ENCODE results near the gene IL34. TPM values are rescaled to one million over a fixed set of nuclear protein-coding genes. Genes with fewer than 3 reads are reported as not detected.

Gene IL34
- total RNA-seq, 6 experiments from 2014 or later: 0.09 TPM; not detected in 4

DNA sequence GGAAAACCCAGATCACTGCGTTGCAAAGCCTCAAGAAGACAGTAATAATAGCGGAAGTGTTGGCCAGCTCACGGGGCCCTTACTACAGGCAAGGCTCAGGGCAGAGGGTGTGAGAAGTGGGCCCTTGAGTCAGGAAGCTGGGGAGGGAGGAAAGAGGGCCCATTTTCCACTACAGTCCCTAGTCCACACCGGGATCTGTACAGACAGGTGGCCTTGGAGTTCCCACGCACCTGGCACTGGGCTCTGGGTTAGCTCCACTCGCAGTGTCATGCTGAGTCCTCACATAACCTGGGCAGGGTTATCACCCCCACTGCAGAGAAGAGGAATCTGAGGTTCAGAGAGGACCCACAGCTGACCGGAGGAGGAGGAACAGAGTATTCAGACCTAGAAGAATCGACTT is 56.3 kb downstream of the IL34 start:
- Mint-ChIP-seq H3K27me3 (ENCODE audit: insufficient read depth) (peaks cover 5% of the 10 kb centered on the region), H3K36me3 (ENCODE audit: low read depth) (peaks cover 8% of the 10 kb centered on the region; the same call in 1 of the 2 replicates), H3K4me3 (peak overlapping the region; percentile 55), H3K9me3 (no peaks in the 10 kb centered on the region), H3K4me1 (ENCODE audit: low read depth) (peaks cover 68% of the 10 kb centered on the region), H3K27ac (peak overlapping the region; percentile 100)
- TF ChIP-seq, protein P1, sequence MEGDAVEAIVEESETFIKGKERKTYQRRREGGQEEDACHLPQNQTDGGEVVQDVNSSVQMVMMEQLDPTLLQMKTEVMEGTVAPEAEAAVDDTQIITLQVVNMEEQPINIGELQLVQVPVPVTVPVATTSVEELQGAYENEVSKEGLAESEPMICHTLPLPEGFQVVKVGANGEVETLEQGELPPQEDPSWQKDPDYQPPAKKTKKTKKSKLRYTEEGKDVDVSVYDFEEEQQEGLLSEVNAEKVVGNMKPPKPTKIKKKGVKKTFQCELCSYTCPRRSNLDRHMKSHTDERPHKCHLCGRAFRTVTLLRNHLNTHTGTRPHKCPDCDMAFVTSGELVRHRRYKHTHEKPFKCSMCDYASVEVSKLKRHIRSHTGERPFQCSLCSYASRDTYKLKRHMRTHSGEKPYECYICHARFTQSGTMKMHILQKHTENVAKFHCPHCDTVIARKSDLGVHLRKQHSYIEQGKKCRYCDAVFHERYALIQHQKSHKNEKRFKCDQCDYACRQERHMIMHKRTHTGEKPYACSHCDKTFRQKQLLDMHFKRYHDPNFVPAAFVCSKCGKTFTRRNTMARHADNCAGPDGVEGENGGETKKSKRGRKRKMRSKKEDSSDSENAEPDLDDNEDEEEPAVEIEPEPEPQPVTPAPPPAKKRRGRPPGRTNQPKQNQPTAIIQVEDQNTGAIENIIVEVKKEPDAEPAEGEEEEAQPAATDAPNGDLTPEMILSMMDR (IDR thresholded peaks at IDR 0.05): no peak
- no peak for DNase-seq

DNA sequence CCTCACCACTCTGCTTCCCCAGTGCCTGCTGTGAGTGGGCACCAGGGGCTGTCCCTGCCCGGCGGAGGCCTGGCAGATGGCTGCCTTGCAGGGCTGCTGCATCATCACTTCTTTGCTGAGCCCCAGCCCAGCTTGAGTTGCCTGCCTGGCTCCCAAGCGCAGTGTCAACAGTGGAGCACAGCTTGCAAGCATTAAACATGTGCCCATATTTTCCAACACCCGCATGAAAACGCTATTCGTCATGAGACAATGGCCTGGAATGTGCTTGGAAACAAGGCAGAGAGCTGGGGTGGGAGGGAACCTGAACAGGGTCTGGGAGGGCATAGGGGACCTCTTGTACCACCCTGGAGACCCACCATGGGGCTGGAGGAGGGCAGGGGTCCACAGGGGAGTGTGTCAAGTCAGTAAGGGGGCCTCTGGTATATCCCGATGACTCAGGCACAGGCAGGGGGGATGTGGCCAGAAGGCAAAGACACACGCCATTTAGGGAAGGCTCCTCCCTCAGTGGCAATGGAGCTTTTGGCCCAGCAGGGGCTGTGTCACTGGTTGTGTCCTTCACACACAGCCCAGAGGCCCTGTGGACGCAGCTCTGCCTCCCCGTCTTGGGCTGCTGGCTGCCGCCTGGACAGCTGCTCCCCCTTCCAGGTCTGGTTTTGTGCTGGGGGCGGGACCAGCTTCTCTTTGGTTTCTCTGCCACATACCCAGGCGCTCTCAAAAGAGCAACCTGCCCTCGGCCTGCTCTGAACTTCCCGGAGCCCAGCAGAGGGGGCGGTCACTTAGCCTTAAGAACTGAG is 56.9 kb downstream of the IL34 start:
- peaks cover 74% of the 10 kb centered on the region for H3K4me1 Mint-ChIP-seq (ENCODE audit: low read depth)
- H3K27me3 Mint-ChIP-seq (ENCODE audit: insufficient read depth): peaks cover 5% of the 10 kb centered on the region
- peaks cover 4% of the 10 kb centered on the region; the same call in 1 of the 2 replicates for H3K36me3 Mint-ChIP-seq (ENCODE audit: low read depth)
- DNase-seq: peak; percentile 94
- H3K9me3 Mint-ChIP-seq: no peaks in the 10 kb centered on the region
- peak overlapping the region; percentile 55 for H3K4me3 Mint-ChIP-seq
- TF ChIP-seq, protein P1 (IDR thresholded peaks at IDR 0.05): peak; percentile 79
- H3K27ac Mint-ChIP-seq: peak overlapping the region; percentile 100

DNA sequence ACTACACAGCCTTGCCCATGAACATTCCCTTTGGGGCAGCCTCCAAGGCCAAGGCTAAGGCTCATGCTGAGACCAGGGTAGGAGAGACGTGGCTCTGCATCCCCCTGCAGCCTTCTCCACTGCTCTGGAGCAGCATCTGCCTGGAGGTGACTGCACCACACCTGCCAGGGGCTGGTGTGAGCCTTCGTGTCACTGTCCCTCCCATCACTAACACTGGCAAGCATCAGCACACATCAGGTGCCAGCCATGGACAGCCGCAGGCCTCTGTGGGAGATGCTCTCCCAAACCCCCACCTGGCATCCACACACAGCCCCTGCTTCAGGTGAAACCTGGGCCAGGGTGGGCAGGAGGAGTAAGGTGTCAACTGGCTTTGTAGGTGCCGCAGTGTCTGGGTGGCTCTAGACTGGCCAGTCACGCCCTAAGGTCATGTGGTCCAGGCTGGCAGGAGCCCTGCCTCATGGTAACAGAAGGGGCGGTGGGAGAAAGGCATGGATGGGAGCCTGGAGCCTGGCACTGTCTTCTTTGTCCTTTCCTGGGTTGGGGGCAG is 57.5 kb downstream of the IL34 start:
- no peaks in the 10 kb centered on the region for H3K9me3 Mint-ChIP-seq
- TF ChIP-seq, protein P1 (IDR thresholded peaks at IDR 0.05): no peak
- peaks cover 80% of the 10 kb centered on the region for H3K4me1 Mint-ChIP-seq (ENCODE audit: low read depth)
- no peak for DNase-seq
- H3K4me3 Mint-ChIP-seq: peak overlapping the region; percentile 22
- H3K36me3 Mint-ChIP-seq (ENCODE audit: low read depth): peaks cover 4% of the 10 kb centered on the region; the same call in 1 of the 2 replicates
- peaks cover 5% of the 10 kb centered on the region for H3K27me3 Mint-ChIP-seq (ENCODE audit: insufficient read depth)
- peak overlapping the region; percentile 100 for H3K27ac Mint-ChIP-seq

DNA sequence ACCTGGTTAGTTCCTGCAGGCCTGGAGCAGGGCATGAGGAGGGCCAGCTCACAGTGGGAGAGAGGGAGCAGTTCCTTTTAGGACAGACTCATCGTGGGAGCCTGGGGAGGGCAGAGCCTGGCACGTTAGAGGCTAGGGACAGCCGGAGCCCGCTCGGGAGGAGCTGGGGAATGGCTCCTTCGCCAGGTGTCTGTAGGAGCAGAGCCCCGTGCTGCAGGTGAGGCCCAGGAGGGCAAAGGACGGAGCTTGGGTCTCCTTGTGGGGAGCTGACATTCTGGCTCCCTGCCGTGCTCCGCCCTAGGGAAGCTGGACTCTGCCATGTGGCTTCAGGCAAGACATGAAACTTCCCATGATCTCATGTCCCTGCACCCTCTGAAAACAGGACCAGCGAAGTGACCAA is 58.2 kb downstream of the IL34 start:
- Mint-ChIP-seq H3K9me3 (no peaks in the 10 kb centered on the region), H3K4me1 (ENCODE audit: low read depth) (peaks cover 80% of the 10 kb centered on the region), H3K27me3 (ENCODE audit: insufficient read depth) (peaks cover 5% of the 10 kb centered on the region), H3K4me3 (no peak overlapping the region), H3K27ac (peak overlapping the region; percentile 100), H3K36me3 (ENCODE audit: low read depth) (no peaks in the 10 kb centered on the region)
- no peak for DNase-seq
- TF ChIP-seq, protein P1 (IDR thresholded peaks at IDR 0.05): no peak

DNA sequence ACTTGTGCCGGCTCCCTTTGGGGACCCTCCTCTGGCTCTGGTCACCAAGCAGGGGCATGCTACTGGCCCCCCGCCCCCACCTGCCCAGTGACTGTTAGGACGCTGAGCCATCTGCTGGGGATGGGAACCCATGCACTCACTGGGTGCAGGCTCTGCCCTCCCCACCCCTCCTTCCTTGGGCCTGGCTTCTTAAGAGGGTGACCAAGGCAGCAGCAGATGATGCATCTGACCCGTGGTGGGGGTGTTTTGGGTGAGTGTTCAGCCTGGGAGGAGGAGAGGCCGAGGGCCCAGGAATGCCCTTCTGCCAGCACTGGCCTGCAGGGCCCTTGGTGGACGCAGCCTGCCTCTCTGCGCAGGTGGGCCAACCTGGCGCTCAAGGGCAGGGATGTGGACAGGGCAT is 58.7 kb downstream of the IL34 start:
- Mint-ChIP-seq H3K27ac (peak overlapping the region; percentile 100), H3K27me3 (ENCODE audit: insufficient read depth) (peaks cover 5% of the 10 kb centered on the region)

More for the DNA sequence above, 58.7 kb downstream of the IL34 start:
- DNase-seq: peak; percentile 66
- Mint-ChIP-seq H3K36me3 (ENCODE audit: low read depth) (no peaks in the 10 kb centered on the region), H3K4me1 (ENCODE audit: low read depth) (peaks cover 80% of the 10 kb centered on the region), H3K9me3 (no peaks in the 10 kb centered on the region), H3K4me3 (no peak overlapping the region)
- TF ChIP-seq, protein P1 (IDR thresholded peaks at IDR 0.05): peak; percentile 37; the same call in 1 of the 2 replicates
